GM21447 (cell line): ENCODE results near the gene KCTD10.

Experiments
- ATAC-seq: cut with Tn5 transposase; IDR thresholded peaks from one replicate; pipeline ENCODE4 v1.9.1; 2021; ENCODE audit not compliant: unreplicated experiment

KCTD10 gene

GRCh38 chr12:109477185-109477962, at the start of gene KCTD10, which contains the start of gene UBE3B:
Gene KCTD10, minus strand, starts transcription at chr12:109477300. Its CDS starts 38 bp downstream, at chr12:109477262.
Gene UBE3B, plus strand, starts transcription at chr12:109477634. Its CDS starts 5,918 bp downstream, at chr12:109483552.
- ATAC-seq = peak; percentile 90

- ATAC-seq = no peak
These were observed 48.1 kb upstream of the KCTD10 start for GRCh38 chr12:109525279-109525585.

GRCh38 chr12:109524466-109525278, 47.6 kb upstream of the KCTD10 start:
- ATAC-seq = no peak

GRCh38 chr12:109523504-109523903, 46.4 kb upstream of the KCTD10 start:
- ATAC-seq = no peak

- ATAC-seq = no peak
These were observed 46.0 kb upstream of the KCTD10 start for GRCh38 chr12:109523071-109523470.

GRCh38 chr12:109521831-109522230, 44.7 kb upstream of the KCTD10 start:
- no peak for ATAC-seq

- ATAC-seq = no peak
These were observed 42.7 kb upstream of the KCTD10 start for GRCh38 chr12:109519787-109520186.

- no peak for ATAC-seq
These were observed 41.9 kb upstream of the KCTD10 start for GRCh38 chr12:109518820-109519665.

- ATAC-seq = no peak
These were observed 40.5 kb upstream of the KCTD10 start for GRCh38 chr12:109517619-109518018.

GRCh38 chr12:109513977-109514376, 36.9 kb upstream of the KCTD10 start:
- ATAC-seq = no peak

- ATAC-seq = no peak
These were observed 36.0 kb upstream of the KCTD10 start for GRCh38 chr12:109513051-109513450.

GRCh38 chr12:109512608-109513007, 35.5 kb upstream of the KCTD10 start:
- no peak for ATAC-seq

- no peak for ATAC-seq
These were observed 33.1 kb upstream of the KCTD10 start for GRCh38 chr12:109510196-109510595.

- ATAC-seq = no peak
These were observed 27.0 kb upstream of the KCTD10 start for GRCh38 chr12:109504068-109504467.

GRCh38 chr12:109503611-109504010, 26.5 kb upstream of the KCTD10 start:
- ATAC-seq = no peak

GRCh38 chr12:109502332-109502731, 25.2 kb upstream of the KCTD10 start:
- ATAC-seq = no peak

- no peak for ATAC-seq
These were observed 24.2 kb upstream of the KCTD10 start for GRCh38 chr12:109501299-109501698.

GRCh38 chr12:109500406-109501185, 23.5 kb upstream of the KCTD10 start:
- no peak for ATAC-seq

GRCh38 chr12:109497675-109498074, 20.6 kb upstream of the KCTD10 start:
- ATAC-seq = no peak

GRCh38 chr12:109496306-109496705, 19.2 kb upstream of the KCTD10 start:
- no peak for ATAC-seq
